ENCODE measurements around the gene ADAMTSL1.

The ADAMTSL1 gene

DNA sequence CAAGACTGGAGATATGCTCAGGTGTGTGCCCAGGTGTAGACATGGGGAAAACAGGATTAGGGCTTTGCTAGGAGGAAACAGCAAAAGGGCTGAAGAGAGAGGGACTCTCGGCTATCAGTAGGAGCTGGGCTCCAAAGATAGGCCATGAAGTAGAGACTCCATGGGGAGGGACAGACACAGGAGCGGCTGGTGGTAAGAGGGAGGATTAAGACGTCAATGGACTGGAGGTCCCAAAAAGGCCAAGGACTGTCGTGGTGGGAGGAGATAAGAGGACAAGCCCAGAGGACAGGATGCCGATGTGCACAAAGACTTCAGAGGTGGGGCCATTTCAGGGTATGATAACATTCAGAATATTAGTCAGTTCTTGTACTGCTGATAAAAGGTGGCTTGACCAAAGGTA lies 466.0 kb downstream of the ADAMTSL1 start:
- Histone ChIP-seq H4K20me1 (ENCODE audit: insufficient read depth, low read length) (no peaks in the 10 kb centered on the region), H3K36me3 (replicated peaks; ENCODE audit: low read depth, low read length) (no peaks in the 10 kb centered on the region), H3K4me1 (ENCODE audit: low read length) (no peaks in the 10 kb centered on the region), H3K27me3 (ENCODE audit: low read depth, low read length) (no peaks in the 10 kb centered on the region), H3K9me3 (ENCODE audit: insufficient read depth, low read length) (no peaks in the 10 kb centered on the region), H3K27ac (ENCODE audit: low read length) (no peak overlapping the region), H3K4me2 (ENCODE audit: low read length) (no peak overlapping the region), H3K9ac (ENCODE audit: low read length) (no peak overlapping the region), H2AFZ (ENCODE audit: low read depth, low read length) (no peak overlapping the region), H3K79me2 (ENCODE audit: low read length) (no peaks in the 10 kb centered on the region), H3K4me3 (ENCODE audit: low read length) (no peak overlapping the region)
- no peak for TF ChIP-seq EZH2phosphoT487 (IDR thresholded peaks at IDR 0.05; ENCODE audit: low read depth)
- TF ChIP-seq, protein P1, sequence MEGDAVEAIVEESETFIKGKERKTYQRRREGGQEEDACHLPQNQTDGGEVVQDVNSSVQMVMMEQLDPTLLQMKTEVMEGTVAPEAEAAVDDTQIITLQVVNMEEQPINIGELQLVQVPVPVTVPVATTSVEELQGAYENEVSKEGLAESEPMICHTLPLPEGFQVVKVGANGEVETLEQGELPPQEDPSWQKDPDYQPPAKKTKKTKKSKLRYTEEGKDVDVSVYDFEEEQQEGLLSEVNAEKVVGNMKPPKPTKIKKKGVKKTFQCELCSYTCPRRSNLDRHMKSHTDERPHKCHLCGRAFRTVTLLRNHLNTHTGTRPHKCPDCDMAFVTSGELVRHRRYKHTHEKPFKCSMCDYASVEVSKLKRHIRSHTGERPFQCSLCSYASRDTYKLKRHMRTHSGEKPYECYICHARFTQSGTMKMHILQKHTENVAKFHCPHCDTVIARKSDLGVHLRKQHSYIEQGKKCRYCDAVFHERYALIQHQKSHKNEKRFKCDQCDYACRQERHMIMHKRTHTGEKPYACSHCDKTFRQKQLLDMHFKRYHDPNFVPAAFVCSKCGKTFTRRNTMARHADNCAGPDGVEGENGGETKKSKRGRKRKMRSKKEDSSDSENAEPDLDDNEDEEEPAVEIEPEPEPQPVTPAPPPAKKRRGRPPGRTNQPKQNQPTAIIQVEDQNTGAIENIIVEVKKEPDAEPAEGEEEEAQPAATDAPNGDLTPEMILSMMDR (IDR thresholded peaks at IDR 0.05; ENCODE audit: low read depth, low read length) = no peak

DNA sequence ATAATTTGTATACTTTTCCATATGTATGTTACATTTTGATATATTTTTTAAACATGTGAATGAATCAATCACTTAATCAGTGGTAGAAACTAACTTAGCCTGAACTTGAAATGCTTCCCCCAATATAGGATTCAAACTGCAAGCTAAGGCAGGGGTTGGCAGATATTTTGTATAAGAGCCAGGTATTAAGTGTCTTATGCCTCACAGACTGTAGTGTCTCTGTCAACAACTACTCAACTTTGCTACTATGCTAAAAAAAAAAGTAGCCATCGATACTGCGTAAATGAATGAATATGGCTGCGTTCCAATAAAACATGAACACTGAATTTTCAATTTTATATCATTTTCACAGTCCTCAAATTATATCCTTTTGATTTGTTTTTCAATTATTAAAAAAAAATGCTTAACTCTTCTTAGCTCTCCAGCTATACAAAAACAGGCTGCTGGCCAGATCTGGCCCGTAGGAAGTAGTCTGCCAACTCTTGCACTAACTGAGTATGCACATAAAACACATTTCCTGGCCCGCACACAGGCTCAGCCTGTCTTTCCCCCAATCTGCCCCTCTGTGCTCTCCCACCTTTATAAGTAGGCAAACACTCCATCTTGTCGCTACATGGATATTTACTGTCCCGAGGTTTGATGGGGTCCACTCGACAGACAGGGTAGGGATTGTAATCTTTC lies 467.2 kb downstream of the ADAMTSL1 start:
- H3K27ac ChIP-seq (ENCODE audit: low read length) = no peak overlapping the region
- no peak overlapping the region for H2AFZ ChIP-seq (ENCODE audit: low read depth, low read length)
- no peaks in the 10 kb centered on the region for H3K4me1 ChIP-seq (ENCODE audit: low read length)
- H3K27me3 ChIP-seq (ENCODE audit: low read depth, low read length) = peaks cover 7% of the 10 kb centered on the region; the same call in 1 of the 2 replicates
- no peak for TF ChIP-seq EZH2phosphoT487 (IDR thresholded peaks at IDR 0.05; ENCODE audit: low read depth)
- TF ChIP-seq, protein P1 (IDR thresholded peaks at IDR 0.05; ENCODE audit: low read depth, low read length) = no peak
- H3K36me3 ChIP-seq (replicated peaks; ENCODE audit: low read depth, low read length) = no peaks in the 10 kb centered on the region
- no peak overlapping the region for H3K4me3 ChIP-seq (ENCODE audit: low read length)
- H3K79me2 ChIP-seq (ENCODE audit: low read length) = no peaks in the 10 kb centered on the region
- H3K9me3 ChIP-seq (ENCODE audit: insufficient read depth, low read length) = no peaks in the 10 kb centered on the region
- no peak overlapping the region for H3K9ac ChIP-seq (ENCODE audit: low read length)
- no peaks in the 10 kb centered on the region for H4K20me1 ChIP-seq (ENCODE audit: insufficient read depth, low read length)
- no peak overlapping the region for H3K4me2 ChIP-seq (ENCODE audit: low read length)

DNA sequence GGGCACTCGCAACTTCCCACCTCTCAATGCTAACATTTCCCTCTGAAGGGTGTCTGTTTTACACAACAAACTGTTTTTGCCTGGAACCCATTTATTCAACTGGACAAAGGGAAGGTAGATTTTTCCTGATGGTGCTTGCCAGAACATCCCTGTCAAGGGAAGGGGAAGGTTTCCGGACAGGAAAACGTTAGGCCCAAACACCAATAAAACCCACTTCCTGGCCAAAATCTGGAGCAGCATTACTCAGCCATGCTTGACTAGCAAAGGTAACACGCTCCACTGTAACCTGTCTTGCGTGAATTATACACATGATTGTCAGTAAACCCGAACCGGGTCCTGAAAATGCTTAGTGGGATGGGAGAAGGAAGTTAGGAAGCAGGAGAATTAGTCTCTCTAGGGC lies 468.8 kb downstream of the ADAMTSL1 start:
- no peak overlapping the region for H3K4me2 ChIP-seq (ENCODE audit: low read length)

DNA sequence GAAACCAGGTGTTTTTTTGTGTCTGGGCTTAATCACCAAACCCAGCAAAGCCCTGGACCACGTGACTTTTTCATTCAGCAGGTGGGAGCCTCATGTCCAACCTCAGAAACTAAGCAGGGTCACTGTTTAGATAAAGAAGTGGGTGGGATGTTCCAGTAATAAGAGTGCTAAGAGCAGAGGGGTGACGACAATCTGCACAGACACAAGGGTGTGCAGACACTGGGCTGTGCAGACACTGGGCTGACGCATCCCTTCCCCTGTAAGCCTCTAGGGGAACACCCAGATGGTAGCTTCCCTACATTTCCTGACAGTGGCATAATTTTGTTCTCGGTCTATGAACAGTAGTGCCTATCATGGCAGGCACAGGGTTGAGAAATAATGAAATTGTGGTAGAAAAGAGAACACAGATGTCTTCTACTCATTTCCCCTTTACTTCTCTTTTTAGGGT lies 474.0 kb downstream of the ADAMTSL1 start:
- H3K9me3 ChIP-seq (ENCODE audit: insufficient read depth, low read length) = no peaks in the 10 kb centered on the region

More for the DNA sequence above, 468.8 kb downstream of the ADAMTSL1 start:
- Histone ChIP-seq H4K20me1 (ENCODE audit: insufficient read depth, low read length) (no peaks in the 10 kb centered on the region), H3K4me1 (ENCODE audit: low read length) (peaks cover 6% of the 10 kb centered on the region; the same call in 1 of the 2 replicates), H3K79me2 (ENCODE audit: low read length) (no peaks in the 10 kb centered on the region), H3K9me3 (ENCODE audit: insufficient read depth, low read length) (no peaks in the 10 kb centered on the region), H3K36me3 (replicated peaks; ENCODE audit: low read depth, low read length) (no peaks in the 10 kb centered on the region), H3K27me3 (ENCODE audit: low read depth, low read length) (peaks cover 7% of the 10 kb centered on the region; the same call in 1 of the 2 replicates), H3K4me3 (ENCODE audit: low read length) (no peak overlapping the region), H3K9ac (ENCODE audit: low read length) (no peak overlapping the region), H2AFZ (ENCODE audit: low read depth, low read length) (no peak overlapping the region), H3K27ac (ENCODE audit: low read length) (no peak overlapping the region)
- TF ChIP-seq, protein P1 (IDR thresholded peaks at IDR 0.05; ENCODE audit: low read depth, low read length) = no peak

More for the DNA sequence above, 474.0 kb downstream of the ADAMTSL1 start:
- Histone ChIP-seq H4K20me1 (ENCODE audit: insufficient read depth, low read length) (no peaks in the 10 kb centered on the region), H2AFZ (ENCODE audit: low read depth, low read length) (no peak overlapping the region), H3K9ac (ENCODE audit: low read length) (no peak overlapping the region), H3K27ac (ENCODE audit: low read length) (no peak overlapping the region), H3K27me3 (ENCODE audit: low read depth, low read length) (peaks cover 7% of the 10 kb centered on the region; the same call in 1 of the 2 replicates), H3K36me3 (replicated peaks; ENCODE audit: low read depth, low read length) (no peaks in the 10 kb centered on the region), H3K4me2 (ENCODE audit: low read length) (no peak overlapping the region), H3K4me3 (ENCODE audit: low read length) (no peak overlapping the region), H3K79me2 (ENCODE audit: low read length) (no peaks in the 10 kb centered on the region), H3K4me1 (ENCODE audit: low read length) (peaks cover 12% of the 10 kb centered on the region; the same call in 1 of the 2 replicates)
- TF ChIP-seq, protein P1 (IDR thresholded peaks at IDR 0.05; ENCODE audit: low read depth, low read length) = no peak
- no peak for TF ChIP-seq EZH2phosphoT487 (IDR thresholded peaks at IDR 0.05; ENCODE audit: low read depth)

Measured in OCI-LY3 (cell line).